IgD-negative memory B cell (primary cell): ENCODE measurements around the gene GMNN. TPM values are rescaled to one million over a fixed set of nuclear protein-coding genes. Genes with fewer than 3 reads are reported as not detected.
"Not testable (repeated sequence)": the region's sequence is repeated elsewhere in the genome, so short reads cannot be mapped to it uniquely, and the experiment has no call there.

Experiments
- H3K27ac Mint-ChIP-seq, 3 donors: one replicate each; pipeline ENCODE4 v1.8.0; 2020 to 2022; ENCODE audit warnings: mild to moderate bottlenecking in 3 of 3, mixed read lengths in 3 of 3, moderate library complexity in 1 of 3
- H3K27me3 Mint-ChIP-seq: one replicate; pipeline ENCODE4 v1.8.0; 2021; ENCODE audit warnings: mixed read lengths
- H3K36me3 Mint-ChIP-seq: one replicate; pipeline ENCODE4 v1.8.0; 2020; ENCODE audit warnings: mild to moderate bottlenecking, mixed read lengths
- H3K4me1 Mint-ChIP-seq, 3 donors: one replicate each; pipeline ENCODE4 v1.8.0; 2020 to 2022; ENCODE audit warnings: mixed read lengths in 3 of 3, mild to moderate bottlenecking in 1 of 3
- H3K4me3 Mint-ChIP-seq, 4 donors: one replicate each; pipeline ENCODE4 v1.8.0; 2020 to 2022; ENCODE audit warnings: mild to moderate bottlenecking in 4 of 4, mixed read lengths in 4 of 4, moderate library complexity in 3 of 4
- H3K9me3 Mint-ChIP-seq, 3 donors: one replicate each; pipeline ENCODE4 v1.8.0; 2020 to 2021; ENCODE audit warnings: mixed read lengths in 3 of 3, mild to moderate bottlenecking in 1 of 3
- polyA plus RNA-seq: library from polyadenylated mRNA; unstranded; fragments of 300-500 nt; fragmentation: Illumina TruSeq; gene quantifications from one replicate; pipeline ENCODE4 v1.2.3, GENCODE V29; 2021

The GMNN gene
- polyA plus RNA-seq, result 7.7 TPM

DNA sequence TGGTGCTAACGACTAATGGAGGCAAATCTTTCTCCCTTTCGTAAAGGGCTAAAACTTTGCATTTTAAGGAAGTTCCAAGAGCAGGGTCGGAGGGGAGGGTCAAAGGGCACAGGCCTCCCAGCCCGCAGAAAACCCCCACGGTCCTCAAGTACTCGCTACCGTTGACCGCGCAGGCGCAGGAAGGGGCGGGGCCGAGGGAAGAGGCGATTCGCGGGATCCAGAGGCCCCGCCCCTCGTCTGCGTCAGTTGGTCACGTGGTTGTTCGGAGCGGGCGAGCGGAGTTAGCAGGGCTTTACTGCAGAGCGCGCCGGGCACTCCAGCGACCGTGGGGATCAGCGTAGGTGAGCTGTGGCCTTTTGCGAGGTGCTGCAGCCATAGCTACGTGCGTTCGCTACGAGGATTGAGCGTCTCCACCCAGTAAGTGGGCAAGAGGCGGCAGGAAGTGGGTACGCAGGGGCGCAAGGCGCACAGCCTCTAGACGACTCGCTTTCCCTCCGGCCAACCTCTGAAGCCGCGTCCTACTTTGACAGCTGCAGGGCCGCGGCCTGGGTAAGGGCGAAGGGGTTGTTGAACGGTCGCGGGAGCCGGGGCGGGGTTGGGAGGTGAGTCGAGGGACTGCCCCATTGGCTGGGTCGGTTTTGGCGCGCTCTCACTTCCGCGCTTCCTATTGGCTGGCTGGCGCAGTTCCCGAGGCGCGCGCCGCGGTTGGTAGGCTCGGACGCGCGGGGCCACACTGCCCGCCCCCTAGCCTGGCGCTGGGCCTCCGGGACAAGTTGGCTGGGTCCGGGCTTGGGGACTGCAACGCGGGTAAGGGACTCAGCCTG is at the start of gene GMNN:
Gene GMNN, plus strand, starts transcription at position 242 of the 824 bp plus-strand sequence. CDS start 2,310 bp downstream, outside the sequence.
- H3K9me3 Mint-ChIP-seq, result no peaks in the 10 kb centered on the region
- H3K4me1 Mint-ChIP-seq, result peaks cover 11 to 22% (median 20%) of the 10 kb centered on the region in 3 donors
- no peaks in the 10 kb centered on the region for H3K36me3 Mint-ChIP-seq
- H3K4me3 Mint-ChIP-seq, result peak within 1 kb of the TSS; percentile 98 to 99 (median 99)
- peak within 1 kb of the TSS; percentile 91 to 97 (median 95) for H3K27ac Mint-ChIP-seq
- H3K27me3 Mint-ChIP-seq, result no peaks in the 10 kb centered on the region

DNA sequence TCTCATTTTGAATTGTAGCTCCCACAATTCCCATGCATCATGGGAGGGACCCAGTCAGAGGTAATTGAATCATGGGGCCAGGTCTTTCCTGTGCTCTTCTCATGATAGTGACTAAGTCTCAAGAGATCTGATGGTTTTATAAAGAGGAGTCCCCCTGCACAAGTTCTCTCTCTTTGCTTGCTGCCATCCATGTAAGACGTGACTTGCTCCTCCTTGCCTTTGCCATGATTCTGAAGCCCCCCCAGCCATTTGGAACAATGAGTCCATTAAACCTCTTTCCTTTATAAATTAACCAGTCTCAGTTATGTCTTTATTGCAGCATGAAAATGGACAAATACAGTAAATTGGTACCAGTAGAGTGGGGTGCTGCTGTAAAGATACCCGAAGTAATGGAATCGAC is 44.1 kb upstream of the GMNN start:
- Mint-ChIP-seq H3K9me3 (peaks cover 4 to 20% (median 8%) of the 10 kb centered on the region in 3 donors), H3K4me3 (peak overlapping the region in 1 of 4 donors; percentile 60)
- H3K36me3 Mint-ChIP-seq, H3K27ac Mint-ChIP-seq, H3K27me3 Mint-ChIP-seq, H3K4me1 Mint-ChIP-seq: not testable (repeated sequence)

DNA sequence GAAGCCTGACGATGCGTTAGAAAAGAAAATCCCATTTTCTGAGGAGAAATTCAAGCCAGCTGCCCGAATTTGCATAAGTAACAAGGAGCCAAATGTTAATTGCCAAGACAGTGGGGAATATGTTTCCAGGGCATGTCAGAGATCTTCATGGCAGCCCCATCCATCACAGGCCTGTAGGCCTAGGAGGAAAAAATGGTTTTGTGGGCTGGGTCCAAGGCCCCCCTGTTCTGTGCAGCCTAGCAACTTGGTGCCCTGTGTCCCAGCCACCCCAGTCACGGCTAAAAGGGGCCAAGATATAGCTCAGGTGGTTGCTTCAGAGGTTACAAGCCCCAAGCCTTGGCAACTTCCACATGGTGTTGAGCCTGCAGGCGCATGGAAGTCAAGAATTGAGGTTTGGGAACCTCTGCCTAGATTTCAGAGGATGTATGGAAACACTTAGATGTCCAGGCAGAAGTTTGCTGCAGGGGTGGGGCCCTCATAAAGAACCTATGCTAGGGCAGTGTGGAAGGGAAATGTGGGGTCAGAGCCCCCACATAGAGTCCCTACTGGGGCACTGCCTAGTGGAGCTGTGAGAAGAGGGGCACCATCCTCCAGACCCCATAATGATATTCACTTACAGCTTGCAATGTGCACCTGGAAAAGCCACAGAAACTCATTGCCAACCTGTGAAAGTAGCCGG is 43.1 kb upstream of the GMNN start:
- not testable (repeated sequence) for H3K4me3 Mint-ChIP-seq, H3K27me3 Mint-ChIP-seq, H3K27ac Mint-ChIP-seq, H3K36me3 Mint-ChIP-seq, H3K4me1 Mint-ChIP-seq
- H3K9me3 Mint-ChIP-seq, result peaks cover 4 to 20% (median 8%) of the 10 kb centered on the region in 3 donors

DNA sequence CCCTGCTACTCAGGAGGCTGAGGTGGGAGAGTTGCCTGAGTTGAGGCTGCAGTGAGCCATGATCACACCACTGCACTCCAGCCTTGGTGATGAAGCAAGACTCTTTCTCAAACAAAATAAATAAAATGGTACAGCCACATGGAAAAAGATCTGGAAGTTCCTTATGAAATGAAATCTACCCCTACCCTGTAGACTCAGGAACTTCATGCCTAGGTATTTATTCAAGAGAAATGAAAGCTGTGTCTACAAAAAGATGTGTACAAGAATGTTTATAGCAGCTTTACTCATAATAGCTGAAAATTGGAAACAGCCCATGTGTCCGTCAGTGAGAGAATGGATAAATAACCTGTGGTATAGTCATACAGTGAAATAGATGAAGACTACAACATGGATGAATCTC is 40.6 kb upstream of the GMNN start:
- Mint-ChIP-seq H3K36me3 (peaks cover 5% of the 10 kb centered on the region), H3K9me3 (peaks cover 4 to 20% (median 8%) of the 10 kb centered on the region in 3 donors), H3K4me1 (peaks cover 0 to 2% (median 0%) of the 10 kb centered on the region in 3 donors), H3K4me3 (no peak overlapping the region), H3K27me3 (peaks cover 4% of the 10 kb centered on the region), H3K27ac (no peak overlapping the region)

DNA sequence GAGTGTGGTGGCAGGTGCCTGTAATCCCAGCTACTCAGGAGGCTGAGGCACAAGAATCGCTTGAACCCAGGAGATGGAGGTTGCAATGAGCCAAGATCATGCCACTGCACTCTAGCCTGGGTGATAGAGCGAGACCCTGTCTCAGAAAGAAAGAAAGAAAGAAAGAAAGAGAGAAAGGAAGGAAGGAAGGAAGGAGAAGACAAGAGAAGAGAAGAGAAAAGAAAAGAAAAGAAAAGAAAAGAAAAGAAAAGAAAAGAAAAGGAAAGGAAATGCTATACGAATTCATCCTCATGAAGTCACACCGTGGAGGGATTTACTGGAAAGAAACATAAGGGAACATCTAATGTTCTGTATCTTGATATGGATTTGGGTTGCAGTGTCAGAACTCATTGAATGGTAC is 40.0 kb upstream of the GMNN start:
- H3K9me3 Mint-ChIP-seq, result peaks cover 4 to 18% (median 8%) of the 10 kb centered on the region in 3 donors

DNA sequence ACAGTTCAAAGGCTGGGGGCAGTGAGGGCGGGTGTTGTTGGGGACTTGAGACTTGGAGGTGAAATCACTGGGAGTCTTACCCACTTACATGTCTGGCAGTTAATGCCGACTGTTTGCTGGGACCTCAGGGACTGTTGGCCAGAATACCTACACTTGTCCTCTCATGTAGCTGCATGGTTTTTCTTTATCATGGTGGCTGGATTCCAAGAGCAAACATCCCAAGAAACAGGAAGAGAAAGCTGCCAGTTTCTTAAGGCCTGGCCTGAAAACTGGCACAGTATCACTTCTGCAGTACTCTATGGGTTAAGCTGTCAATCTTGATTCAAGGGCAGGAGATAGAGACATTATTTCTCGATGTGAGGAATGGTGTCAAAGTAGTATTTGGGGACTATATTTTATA is 36.0 kb upstream of the GMNN start:
- no peak overlapping the region for H3K4me3 Mint-ChIP-seq
- no peaks in the 10 kb centered on the region for H3K36me3 Mint-ChIP-seq
- H3K27ac Mint-ChIP-seq, result no peak overlapping the region
- H3K9me3 Mint-ChIP-seq, result peaks cover 0 to 5% (median 0%) of the 10 kb centered on the region in 3 donors
- peaks cover 7 to 9% (median 9%) of the 10 kb centered on the region in 3 donors for H3K4me1 Mint-ChIP-seq
- peaks cover 2% of the 10 kb centered on the region for H3K27me3 Mint-ChIP-seq

More for the DNA sequence above, 40.0 kb upstream of the GMNN start:
- not testable (repeated sequence) for H3K27me3 Mint-ChIP-seq, H3K27ac Mint-ChIP-seq, H3K36me3 Mint-ChIP-seq, H3K4me1 Mint-ChIP-seq, H3K4me3 Mint-ChIP-seq

DNA sequence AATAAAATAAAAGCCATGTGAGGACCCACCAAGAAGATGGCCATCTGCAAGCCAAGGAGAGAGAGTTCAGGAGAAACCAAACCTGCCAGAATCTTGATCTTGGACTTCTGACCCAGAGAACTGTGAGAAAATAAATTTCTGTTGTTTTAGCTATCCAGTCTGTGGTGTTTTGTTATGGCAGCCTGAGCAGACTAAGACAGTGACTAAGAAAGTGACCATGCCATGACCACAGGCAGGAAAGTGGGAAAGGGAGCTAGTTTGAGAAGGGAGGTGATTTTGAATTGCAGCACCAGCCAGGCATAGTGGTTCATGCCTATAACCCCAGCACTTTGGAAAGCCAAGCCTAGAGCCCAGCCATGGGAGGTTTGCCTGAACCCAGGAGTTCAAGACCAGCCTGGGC is 33.9 kb upstream of the GMNN start:
- Mint-ChIP-seq H3K27ac (no peak overlapping the region), H3K36me3 (no peaks in the 10 kb centered on the region), H3K4me1 (peaks cover 13 to 18% (median 15%) of the 10 kb centered on the region in 3 donors), H3K4me3 (no peak overlapping the region), H3K9me3 (peaks cover 0 to 5% (median 0%) of the 10 kb centered on the region in 3 donors), H3K27me3 (no peaks in the 10 kb centered on the region)

DNA sequence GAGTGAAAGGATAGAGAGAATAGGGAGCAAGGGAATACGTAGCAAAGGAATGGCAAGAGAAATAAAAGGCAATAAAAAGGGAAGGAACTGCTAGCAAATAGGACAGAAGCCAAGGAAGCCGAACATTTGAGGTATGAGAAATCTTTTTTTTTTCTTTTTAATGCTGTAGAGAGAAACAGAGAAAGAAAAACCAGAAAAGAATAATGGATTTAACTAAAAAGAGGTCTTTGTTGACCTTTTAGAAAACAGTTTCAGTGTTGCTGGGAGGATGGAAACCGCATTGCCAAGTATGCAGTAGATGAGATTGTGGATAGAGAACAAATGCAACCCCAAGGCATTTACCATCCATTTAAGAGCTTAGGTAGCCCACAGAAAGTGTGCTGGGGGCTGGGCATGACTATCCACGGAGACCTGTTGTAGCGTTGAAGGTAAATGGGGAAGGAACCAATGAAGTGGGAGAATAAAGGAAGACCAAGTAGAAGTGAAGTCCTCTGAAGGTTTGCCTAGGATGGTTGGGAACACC is 32.5 kb upstream of the GMNN start:
- Mint-ChIP-seq H3K27ac (no peak overlapping the region), H3K9me3 (peaks cover 0 to 5% (median 0%) of the 10 kb centered on the region in 3 donors), H3K27me3 (no peaks in the 10 kb centered on the region)

DNA sequence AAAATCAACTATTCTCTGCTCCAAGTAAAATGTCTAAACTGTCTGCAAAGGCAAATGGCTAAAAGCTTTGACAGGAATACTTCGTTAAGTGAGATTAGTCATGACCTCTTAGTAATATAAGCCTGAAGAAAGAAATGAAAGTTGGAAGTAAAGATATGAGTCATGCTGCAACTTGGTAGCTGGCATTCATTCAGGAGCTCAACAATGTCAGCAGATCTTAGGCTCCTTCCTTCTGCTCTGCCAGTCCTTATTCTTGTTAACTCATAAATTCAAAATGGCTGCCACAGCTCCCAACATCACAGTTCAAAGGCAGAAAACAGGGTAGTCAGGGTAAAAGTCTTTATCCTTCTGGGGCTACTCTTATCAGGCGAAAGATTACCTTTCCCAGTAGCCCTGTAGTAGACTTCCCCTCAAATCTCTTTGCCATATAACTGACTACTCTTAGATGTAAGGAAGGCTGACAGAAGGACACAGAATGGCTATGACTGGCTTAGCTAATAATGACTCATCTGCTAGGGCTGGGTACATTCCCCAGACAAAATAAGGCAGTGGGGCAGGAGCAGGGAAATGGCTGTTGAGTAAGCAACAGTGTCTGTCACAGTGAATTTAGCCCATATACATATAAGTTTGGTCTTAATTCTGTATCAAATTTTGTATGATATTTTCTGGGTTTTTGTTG is 31.3 kb upstream of the GMNN start:
- Mint-ChIP-seq H3K4me3 (peak overlapping the region in 2 of 4 donors; percentile 63 to 79), H3K36me3 (no peaks in the 10 kb centered on the region), H3K4me1 (peaks cover 13 to 18% (median 17%) of the 10 kb centered on the region in 3 donors), H3K9me3 (peaks cover 0 to 5% (median 0%) of the 10 kb centered on the region in 3 donors), H3K27ac (peak overlapping the region in 2 of 3 donors; percentile 7 to 53), H3K27me3 (no peaks in the 10 kb centered on the region)

More for the DNA sequence above, 32.5 kb upstream of the GMNN start:
- Mint-ChIP-seq H3K4me1 (peaks cover 13 to 18% (median 17%) of the 10 kb centered on the region in 3 donors), H3K4me3 (peak overlapping the region in 2 of 4 donors; percentile 3 to 35), H3K36me3 (no peaks in the 10 kb centered on the region)

DNA sequence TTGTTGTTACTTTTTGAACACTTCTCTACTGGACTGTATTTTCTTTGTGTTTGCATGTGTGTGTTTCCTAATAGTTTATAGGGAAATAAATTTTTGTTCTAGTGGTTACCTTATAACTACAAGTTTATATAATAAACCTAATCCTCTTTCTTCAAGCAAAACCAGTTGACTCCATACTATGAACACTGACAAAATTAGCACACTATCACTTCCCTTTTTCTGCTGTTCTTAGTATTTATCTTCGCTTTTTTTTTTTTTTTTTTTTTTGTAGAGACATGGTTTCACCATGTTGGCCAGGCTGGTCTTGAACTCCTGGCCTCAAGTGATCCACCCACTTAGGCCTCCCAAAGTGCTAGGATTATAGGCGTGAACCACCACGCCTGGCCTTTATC is 30.8 kb upstream of the GMNN start:
- Mint-ChIP-seq H3K27ac (peak overlapping the region in 2 of 3 donors; percentile 7 to 13), H3K27me3 (no peaks in the 10 kb centered on the region), H3K9me3 (peaks cover 0 to 5% (median 0%) of the 10 kb centered on the region in 3 donors), H3K36me3 (no peaks in the 10 kb centered on the region), H3K4me1 (peaks cover 17 to 21% (median 19%) of the 10 kb centered on the region in 3 donors), H3K4me3 (peak overlapping the region in 2 of 4 donors; percentile 63 to 79)

DNA sequence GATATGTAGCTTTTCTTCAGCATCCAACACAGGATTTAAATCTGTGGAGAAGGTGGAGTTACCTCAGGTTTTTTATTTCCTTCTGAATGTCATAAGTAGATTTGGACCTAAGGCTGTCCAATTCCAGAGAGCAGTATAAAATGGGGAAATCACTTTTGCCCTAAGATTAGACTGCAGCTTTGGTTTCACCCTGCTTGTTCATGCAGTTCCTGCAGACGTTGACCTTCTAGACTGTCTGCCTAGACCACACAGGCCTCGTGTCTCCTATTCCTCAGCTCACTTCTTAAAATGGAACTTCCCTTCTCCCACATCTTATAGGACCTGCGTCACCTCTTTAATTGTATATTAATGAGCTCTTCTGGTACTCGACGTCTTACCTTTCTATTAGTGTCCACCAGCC is 29.8 kb upstream of the GMNN start:
- H3K36me3 Mint-ChIP-seq, result no peaks in the 10 kb centered on the region
- H3K9me3 Mint-ChIP-seq, result peaks cover 0 to 5% (median 0%) of the 10 kb centered on the region in 3 donors
- H3K27ac Mint-ChIP-seq, result peak overlapping the region in 1 of 3 donors; percentile 2
- H3K4me1 Mint-ChIP-seq, result peaks cover 24 to 27% (median 24%) of the 10 kb centered on the region in 3 donors
- no peaks in the 10 kb centered on the region for H3K27me3 Mint-ChIP-seq
- H3K4me3 Mint-ChIP-seq, result no peak overlapping the region

DNA sequence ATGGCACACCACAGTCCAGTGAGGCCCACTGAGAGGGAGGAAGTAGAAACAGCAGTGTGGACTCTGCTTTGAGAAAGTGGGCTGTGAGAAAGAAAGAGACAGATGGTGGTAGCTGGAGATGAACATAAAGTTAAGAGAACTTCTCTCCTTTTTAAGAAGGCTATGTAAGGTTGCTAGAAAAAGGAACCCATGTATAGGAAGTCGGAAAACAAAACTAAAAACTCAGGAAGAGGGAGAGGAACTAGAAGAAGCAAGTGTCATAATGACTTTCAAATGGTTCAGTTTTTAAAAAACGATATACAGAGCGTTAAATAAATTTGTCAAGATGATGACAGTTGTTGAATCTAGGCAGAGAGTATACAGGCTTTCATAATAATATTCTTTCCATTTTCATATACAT is 25.4 kb upstream of the GMNN start:
- peaks cover 2% of the 10 kb centered on the region for H3K36me3 Mint-ChIP-seq
- H3K4me1 Mint-ChIP-seq, result peaks cover 11 to 13% (median 12%) of the 10 kb centered on the region in 3 donors
- no peak overlapping the region for H3K4me3 Mint-ChIP-seq
- no peaks in the 10 kb centered on the region for H3K9me3 Mint-ChIP-seq
- H3K27ac Mint-ChIP-seq, result peak overlapping the region in 2 of 3 donors; percentile 2 to 67
- peaks cover 5% of the 10 kb centered on the region for H3K27me3 Mint-ChIP-seq

DNA sequence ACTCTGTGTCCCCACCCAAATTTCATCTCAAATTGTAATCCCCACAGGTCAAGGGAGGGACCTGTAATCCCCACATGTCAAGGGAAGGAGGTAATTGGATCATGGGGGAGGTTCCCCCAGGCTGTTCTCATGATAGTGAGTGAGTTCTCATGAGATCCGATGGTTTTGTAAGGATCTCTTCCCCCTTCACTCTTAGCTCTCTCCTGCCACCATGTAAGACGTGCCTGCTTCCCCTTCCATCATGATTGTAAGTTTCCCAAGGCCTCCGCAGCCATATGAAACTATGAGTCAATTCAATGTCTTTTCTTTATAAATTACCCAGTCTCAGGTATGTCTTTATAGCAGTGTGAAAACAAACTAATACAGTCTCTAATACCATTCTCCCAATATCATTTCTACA is 23.9 kb upstream of the GMNN start:
- H3K27me3 Mint-ChIP-seq, H3K4me3 Mint-ChIP-seq, H3K9me3 Mint-ChIP-seq, H3K36me3 Mint-ChIP-seq, H3K27ac Mint-ChIP-seq: not testable (repeated sequence)
- H3K4me1 Mint-ChIP-seq, result peaks cover 9 to 11% (median 9%) of the 10 kb centered on the region in 3 donors

DNA sequence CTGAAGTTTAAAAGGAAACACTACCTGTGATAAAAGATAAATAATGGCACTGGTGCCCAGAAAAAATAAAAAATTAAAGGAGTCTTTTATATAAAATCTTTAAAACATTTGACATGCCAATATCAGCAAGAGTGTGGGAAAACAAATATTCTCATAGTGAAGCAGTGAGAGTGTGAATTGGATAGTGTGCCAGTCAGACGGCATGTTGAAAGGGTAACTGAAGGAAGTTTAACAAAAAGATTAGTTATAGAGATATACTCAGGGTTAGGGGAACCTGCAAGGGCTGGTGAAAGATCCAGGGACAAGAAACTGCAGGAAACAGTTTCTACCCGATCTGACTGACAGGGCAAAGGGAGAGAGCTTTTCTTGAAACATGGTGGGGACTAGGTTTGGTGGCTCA is 22.2 kb upstream of the GMNN start:
- H3K4me3 Mint-ChIP-seq, result no peak overlapping the region
- H3K27ac Mint-ChIP-seq, result no peak overlapping the region
- no peaks in the 10 kb centered on the region for H3K9me3 Mint-ChIP-seq
- H3K27me3 Mint-ChIP-seq, result peaks cover 5% of the 10 kb centered on the region
- H3K4me1 Mint-ChIP-seq, result peaks cover 8 to 11% (median 9%) of the 10 kb centered on the region in 3 donors
- peaks cover 2% of the 10 kb centered on the region for H3K36me3 Mint-ChIP-seq
